Breast epithelium (tissue), 4 donors: Measurements from ENCODE around the gene CDC73. TPM values are rescaled to one million over a fixed set of nuclear protein-coding genes. Genes with fewer than 3 reads are reported as not detected.

Experiments
- DNase-seq, 2 donors: peaks; one replicate each; pipeline ENCODE4 v3.0.0-alpha.2; 2019; ENCODE audit warnings: low spot score in 2 of 2
- H3K27ac ChIP-seq, 2 donors: fragments of 200-600 bp; sonication (generic) in 1 of 2; one replicate each; pipeline ENCODE4 v1.5.1; 2016 to 2019; ENCODE audit warnings: mild to moderate bottlenecking in 1 of 2
- H3K27me3 ChIP-seq, 2 donors: fragments of 200-600 bp; sonication (generic) in 1 of 2; one replicate each; pipeline versions ENCODE4 v1.5.1 to v1.6.0; 2017 to 2019; ENCODE audit warnings: control low read depth in 1 of 2, mild to moderate bottlenecking in 1 of 2
- H3K36me3 ChIP-seq: fragments of 200-600 bp; one replicate; pipeline ENCODE4 v1.5.1; 2019
- H3K4me1 ChIP-seq, 2 donors: fragments of 200-600 bp; sonication (generic); one replicate each; pipeline ENCODE4 v1.5.1; 2016 to 2019; ENCODE audit warnings: control low read depth in 1 of 2
- H3K4me3 ChIP-seq, 3 donors: fragments of 200-600 bp; sonication (generic); 1 replicate in 2 of 3; 2 replicates in 1 of 3; pipeline ENCODE4 v1.5.1; 2016 to 2019; ENCODE audit warnings: mild to moderate bottlenecking in 3 of 3, moderate library complexity in 2 of 3
- H3K9me3 ChIP-seq, 2 donors: fragments of 200-600 bp; sonication (generic) in 1 of 2; one replicate each; pipeline ENCODE4 v1.5.1; 2016 to 2019; ENCODE audit warnings: control low read depth in 1 of 2
- CTCF ChIP-seq, 3 donors: fragments of 450-650 bp; IDR thresholded peaks; one replicate each; pipeline ENCODE4 v1.5.1; 2016 to 2017; ENCODE audit warnings: antibody characterized with exemption in 3 of 3, mild to moderate bottlenecking in 3 of 3, moderate library complexity in 3 of 3
- POLR2A ChIP-seq: fragments of 450-650 bp; IDR thresholded peaks from one replicate; pipeline ENCODE4 v1.6.1; 2016; ENCODE audit warnings: antibody characterized with exemption, mild to moderate bottlenecking, moderate library complexity
- POLR2AphosphoS5 ChIP-seq, 3 donors: sonication (generic); formaldehyde crosslinking; IDR thresholded peaks; one replicate each; pipeline ENCODE4 v1.6.1; 2017; ENCODE audit warnings: antibody characterized with exemption in 3 of 3
- intact Hi-C: fragments of 100-400 bp; cut with DNase I; formaldehyde crosslinking; loops from one replicate; pipeline ENCODE4 v1.15.1; 2023; ENCODE audit warnings: low total_unique reads
- total RNA-seq, 3 donors: library from RNA; depleted of rRNA; stranded (reverse); fragments of >200 nt; gene quantifications; one replicate each; pipeline ENCODE4 v1.1.0, GENCODE V29; 2016

Gene CDC73
- total RNA-seq, 3 donors from 2014 or later = 36.1 to 52.0 (median 49.6) TPM

DNA sequence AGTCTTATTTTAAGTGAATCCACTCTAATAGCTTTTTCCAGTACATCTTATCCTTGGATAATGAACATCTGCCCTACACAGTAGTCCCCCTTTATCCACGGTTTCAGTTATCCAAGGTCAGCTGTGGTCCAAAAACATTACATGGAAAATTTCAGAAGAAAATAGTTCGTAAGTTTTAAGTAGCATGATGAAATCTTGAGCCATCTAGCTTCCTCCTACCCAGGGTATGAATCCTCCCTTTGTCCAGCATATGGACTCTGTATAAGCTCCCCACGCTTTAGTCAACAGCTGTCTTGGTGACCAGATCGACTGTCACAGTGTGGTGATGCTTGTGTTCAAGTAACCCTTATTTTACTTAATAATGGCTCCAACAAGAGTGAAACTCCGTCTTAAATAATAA, 19.2 kb upstream of the CDC73 start:
- Histone ChIP-seq H3K36me3 (no peaks in the 10 kb centered on the region), H3K4me1 (peaks cover 0 to 4% of the 10 kb centered on the region in 2 donors), H3K27ac (no peak overlapping the region), H3K27me3 (no peaks in the 10 kb centered on the region), H3K4me3 (no peak overlapping the region), H3K9me3 (no peaks in the 10 kb centered on the region)
- TF ChIP-seq CTCF (IDR thresholded peaks at IDR 0.05) (no peak), POLR2A (no peak), POLR2AphosphoS5 (IDR thresholded peaks at IDR 0.05) (no peak)
- DNase-seq = no peak
- intact Hi-C loops = no loop called here

DNA sequence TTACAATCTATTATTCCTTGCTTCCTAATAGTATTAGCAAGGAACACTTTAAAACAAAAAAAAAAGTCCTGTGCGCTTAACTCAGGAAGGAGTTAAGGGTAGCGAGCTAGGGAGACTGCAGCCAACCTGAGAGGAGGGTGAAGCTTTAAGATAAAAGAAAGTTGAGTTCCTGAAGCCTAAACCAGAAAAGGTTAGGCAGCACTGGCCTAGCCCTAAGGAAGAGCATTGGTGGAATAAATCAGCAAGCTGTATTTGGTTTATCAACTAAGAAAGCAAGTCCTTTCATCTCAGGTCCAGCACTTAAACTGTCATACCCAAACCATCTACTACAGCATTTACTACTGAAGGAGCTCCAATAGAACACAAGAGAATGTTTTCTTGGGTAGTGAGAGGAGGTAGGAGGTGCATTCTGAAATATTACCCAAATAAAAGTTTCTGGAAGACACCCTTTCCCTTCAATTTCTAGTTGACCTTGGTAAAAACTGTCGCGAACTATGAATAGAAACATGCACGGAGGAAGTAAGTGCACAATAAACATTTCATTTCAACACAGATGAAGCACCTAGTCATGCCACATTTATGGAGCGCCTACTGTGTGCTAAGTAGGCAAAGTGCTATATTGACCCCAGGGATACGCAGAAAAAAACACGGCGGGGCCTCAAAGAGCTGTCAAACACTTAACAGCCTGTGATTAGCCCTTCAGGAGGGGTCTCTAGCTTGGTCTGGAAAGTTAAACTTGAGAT, 17.9 kb upstream of the CDC73 start:
- Histone ChIP-seq H3K9me3 (no peaks in the 10 kb centered on the region), H3K4me3 (peak overlapping the region; percentile 81 to 88 (median 82)), H3K4me1 (peaks cover 0 to 4% of the 10 kb centered on the region in 2 donors), H3K27ac (peak overlapping the region; percentile 84 to 95), H3K36me3 (no peaks in the 10 kb centered on the region), H3K27me3 (no peaks in the 10 kb centered on the region)
- DNase-seq = no peak
- intact Hi-C loops = no loop called here
- TF ChIP-seq CTCF (IDR thresholded peaks at IDR 0.05) (no peak), POLR2A (no peak), POLR2AphosphoS5 (IDR thresholded peaks at IDR 0.05) (no peak)

- TF ChIP-seq CTCF (IDR thresholded peaks at IDR 0.05) (no peak), POLR2A (no peak), POLR2AphosphoS5 (IDR thresholded peaks at IDR 0.05) (no peak)
- DNase-seq = peak; percentile 35 to 53
- intact Hi-C loops = no loop called here
- Histone ChIP-seq H3K36me3 (no peaks in the 10 kb centered on the region), H3K9me3 (no peaks in the 10 kb centered on the region), H3K4me3 (peak overlapping the region; percentile 81 to 88 (median 82)), H3K27ac (peak overlapping the region; percentile 84 to 95), H3K4me1 (peaks cover 0 to 4% of the 10 kb centered on the region in 2 donors), H3K27me3 (no peaks in the 10 kb centered on the region)
Observed at GRCh38 chr1:193104502-193104906, 17.3 kb upstream of the CDC73 start.

- H3K27ac ChIP-seq = peak within 1 kb of the TSS; percentile 84 to 95
- no peaks in the 10 kb centered on the region for H3K9me3 ChIP-seq
- H3K36me3 ChIP-seq = no peaks in the 10 kb centered on the region
- peak within 1 kb of the TSS; percentile 81 to 88 (median 82) for H3K4me3 ChIP-seq
- DNase-seq = peak; percentile 78 to 82
- peaks cover 0 to 4% of the 10 kb centered on the region in 2 donors for H3K4me1 ChIP-seq
- H3K27me3 ChIP-seq = no peaks in the 10 kb centered on the region
- no peak for TF ChIP-seq POLR2A
- TF ChIP-seq CTCF (IDR thresholded peaks at IDR 0.05) = no peak
- peak; percentile 57 to 68 (median 61) for TF ChIP-seq POLR2AphosphoS5 (IDR thresholded peaks at IDR 0.05)
- intact Hi-C loops = no loop called here
Observed at GRCh38 chr1:193104907-193105820, 16.7 kb upstream of the CDC73 start, which contains the start of gene GLRX2. Gene GLRX2 (minus strand): TSS chr1:193105414. CDS start chr1:193105382, 32 bp downstream.
